Superior temporal gyrus (tissue), 1 donor: ENCODE results near the gene PPP1R17.

Experiments used
- DNase-seq: peaks from one replicate; pipeline ENCODE4 v3.0.0-alpha.2; 2016; ENCODE audit errors: extremely low spot score

PPP1R17 gene

GRCh38 chr7:31699050-31699449 lies 12.0 kb downstream of the PPP1R17 start:
- no peak for DNase-seq

GRCh38 chr7:31702354-31702753 lies 15.3 kb downstream of the PPP1R17 start:
- DNase-seq = no peak

GRCh38 chr7:31705377-31705776 lies 18.4 kb downstream of the PPP1R17 start:
- DNase-seq = no peak

GRCh38 chr7:31707089-31707488 lies 20.1 kb downstream of the PPP1R17 start:
- no peak for DNase-seq

GRCh38 chr7:31710171-31710570 lies 23.2 kb downstream of the PPP1R17 start:
- peak; percentile 14 for DNase-seq

- DNase-seq = no peak
Measured at GRCh38 chr7:31716355-31716754, 29.3 kb downstream of the PPP1R17 start.

GRCh38 chr7:31720366-31720765 lies 33.4 kb downstream of the PPP1R17 start:
- no peak for DNase-seq

GRCh38 chr7:31724696-31725095 lies 37.7 kb downstream of the PPP1R17 start:
- DNase-seq = no peak

- DNase-seq = no peak
Measured at GRCh38 chr7:31729195-31729804, 42.3 kb downstream of the PPP1R17 start.

- DNase-seq = no peak
Measured at GRCh38 chr7:31734456-31734855, 47.4 kb downstream of the PPP1R17 start.

GRCh38 chr7:31735991-31736982 lies 49.3 kb downstream of the PPP1R17 start:
- DNase-seq = peak; percentile 98

- DNase-seq = no peak
Measured at GRCh38 chr7:31741852-31742251, 54.8 kb downstream of the PPP1R17 start.

- DNase-seq = peak; percentile 95
Measured at GRCh38 chr7:31744294-31744874, 57.4 kb downstream of the PPP1R17 start.

- DNase-seq = no peak
Measured at GRCh38 chr7:31747553-31747952, 60.5 kb downstream of the PPP1R17 start.

GRCh38 chr7:31748084-31748483 lies 61.1 kb downstream of the PPP1R17 start:
- DNase-seq = no peak

- no peak for DNase-seq
Measured at GRCh38 chr7:31751726-31752125, 64.7 kb downstream of the PPP1R17 start.
